B cell (primary cell): ENCODE data around the gene DNAH2. TPM values are rescaled to one million over a fixed set of nuclear protein-coding genes. Genes with fewer than 3 reads are reported as not detected.
A peak's percentile ranks its signal among the peaks of the same experiment; 100 is the strongest.

Source experiments
- ATAC-seq: fragments of 200-7000 bp; cut with Tn5 transposase; one replicate; pipeline ENCODE4 v1.10.0; 2021; ENCODE audit warnings: low read depth, mild to moderate bottlenecking, moderate number of reproducible peaks, moderate library complexity
- CTCF ChIA-PET: fragments of 350-600 bp; sonication (Branson Sonifier 250); formaldehyde crosslinking; loops from one replicate; lab custom pipeline; 2021; ENCODE audit warnings: antibody characterized with exemption, inconsistent platforms; lab: Charles Lee
- POLR2A ChIA-PET: fragments of 350-600 bp; sonication (Branson Sonifier 250); formaldehyde crosslinking; loops from one replicate; lab custom pipeline; 2021; ENCODE audit warnings: antibody characterized with exemption; lab: Charles Lee
- DNase-seq: peaks from one replicate; pipeline ENCODE4 v3.0.0; 2013
- H2AFZ ChIP-seq: 2 replicates; pipeline ENCODE4 v1.6.1; 2012; ENCODE audit warnings: mild to moderate bottlenecking, low read depth, low read length; ENCODE audit not compliant: insufficient read depth, poor library complexity, severe bottlenecking
- H3K27ac ChIP-seq, 2 donors: 1 replicate in 1 of 2; 2 replicates in 1 of 2; pipeline ENCODE4 v1.5.1; 2012 to 2013; ENCODE audit warnings: low read length in 2 of 2, mild to moderate bottlenecking in 2 of 2, moderate library complexity in 1 of 2
- H3K27me3 ChIP-seq, 4 experiments: fragments of 200-600 bp in 1 of 4; sonication (generic) in 1 of 4; replicated peaks in 1 of 4; 1 replicate in 2 of 4; 2 replicates in 2 of 4; pipeline versions ENCODE4 v1.6.1 to v1.7.0; 2013 to 2016; ENCODE audit warnings: low read length in 3 of 4, mild to moderate bottlenecking in 2 of 4, mixed read lengths in 1 of 4, moderate library complexity in 1 of 4; ENCODE audit not compliant: insufficient read depth in 4 of 4, control insufficient read depth in 3 of 4; ENCODE audit errors: control extremely low read depth in 1 of 4
- H3K36me3 ChIP-seq, 2 experiments: replicated peaks in 1 of 2; 1 replicate in 1 of 2; 2 replicates in 1 of 2; pipeline versions ENCODE4 v1.6.1 to v1.7.1; 2013; ENCODE audit warnings: low read length in 1 of 2; ENCODE audit not compliant: insufficient read depth in 2 of 2, control insufficient read depth in 1 of 2; ENCODE audit errors: control extremely low read depth in 1 of 2, extremely low read depth in 1 of 2
- H3K4me1 ChIP-seq, 2 donors: fragments of 200-600 bp in 1 of 2; sonication (generic) in 1 of 2; 1 replicate in 1 of 2; 2 replicates in 1 of 2; pipeline versions ENCODE4 v1.5.1 to v1.6.1; 2013 to 2017; ENCODE audit warnings: low read length in 2 of 2; ENCODE audit not compliant: control insufficient read depth in 2 of 2, insufficient read depth in 2 of 2
- H3K4me2 ChIP-seq: replicated peaks from 2 replicates; pipeline ENCODE3; 2012; ENCODE audit warnings: mild to moderate bottlenecking, low read depth, low read length; ENCODE audit not compliant: poor library complexity, severe bottlenecking
- H3K4me3 ChIP-seq, 5 experiments: fragments of 200-600 bp in 1 of 5; sonication (generic) in 1 of 5; 1 replicate in 3 of 5; 2 replicates in 2 of 5; pipeline versions ENCODE4 v1.5.1 to v1.7.0; 2011 to 2016; ENCODE audit warnings: low read length in 4 of 5, mild to moderate bottlenecking in 4 of 5, low read depth in 2 of 5, control low read depth in 1 of 5, moderate library complexity in 1 of 5; ENCODE audit not compliant: insufficient read depth in 1 of 5; ENCODE audit errors: control extremely low read depth in 1 of 5, extremely low read depth in 1 of 5
- H3K79me2 ChIP-seq: fragments of 200-600 bp; sonication (generic); one replicate; pipeline ENCODE4 v1.6.0; 2016; ENCODE audit warnings: low read length; ENCODE audit not compliant: control insufficient read depth, insufficient read depth
- H3K9ac ChIP-seq: fragments of 200-600 bp; sonication (generic); 2 replicates; pipeline ENCODE4 v1.6.1; 2017; ENCODE audit warnings: mild to moderate bottlenecking, low read length, moderate library complexity
- H3K9me3 ChIP-seq, 3 donors: one replicate each; pipeline versions ENCODE4 v1.6.1 to v1.7.1; 2013; ENCODE audit warnings: low read length in 2 of 3; ENCODE audit not compliant: control insufficient read depth in 2 of 3, insufficient read depth in 1 of 3; ENCODE audit errors: control extremely low read depth in 1 of 3
- H4K20me1 ChIP-seq: 2 replicates; pipeline ENCODE4 v1.6.0; 2012; ENCODE audit warnings: mild to moderate bottlenecking, low read length; ENCODE audit not compliant: insufficient read depth, control insufficient read depth, poor library complexity, severe bottlenecking
- H3K27ac Mint-ChIP-seq: one replicate; pipeline ENCODE4 v1.8.0; 2021; ENCODE audit warnings: mixed read lengths
- H3K27me3 Mint-ChIP-seq: one replicate; pipeline ENCODE4 v1.8.0; 2021; ENCODE audit warnings: mixed read lengths
- H3K4me1 Mint-ChIP-seq: one replicate; pipeline ENCODE4 v1.8.0; 2021; ENCODE audit warnings: mixed read lengths
- H3K4me3 Mint-ChIP-seq: one replicate; pipeline ENCODE4 v1.8.0; 2021; ENCODE audit warnings: mixed read lengths
- H3K9me3 Mint-ChIP-seq: one replicate; pipeline ENCODE4 v1.8.0; 2022; ENCODE audit warnings: mixed read lengths; ENCODE audit not compliant: insufficient read depth
- CTCF ChIP-seq: fragments of 200-600 bp; IDR thresholded peaks from one replicate; pipeline ENCODE4 v1.8.0; 2022; ENCODE audit warnings: antibody characterized with exemption, mild to moderate bottlenecking
- EZH2 ChIP-seq: IDR thresholded peaks from 2 replicates; pipeline ENCODE4 v1.6.1; 2012; ENCODE audit warnings: borderline replicate concordance, low read depth, mild to moderate bottlenecking, moderate library complexity, low read length; ENCODE audit not compliant: insufficient read depth, poor library complexity, severe bottlenecking
- WGBS: methylation state at CpG from one replicate; pipeline ENCODE4 v1.1.5; 2013; ENCODE audit warnings: missing lambda C conversion rate; ENCODE audit not compliant: insufficient coverage; 5-methylcytosine and 5-hydroxymethylcytosine counted together
- intact Hi-C: fragments of 100-400 bp; cut with micrococcal nuclease; formaldehyde crosslinking; loops from one replicate; pipeline ENCODE4 v1.10.0; 2022
- polyA plus RNA-seq: library from polyadenylated mRNA; depleted of rRNA; stranded (reverse); fragments of >200 nt; gene quantifications from 2 replicates; pipeline ENCODE4 v1.2.3, GENCODE V29; 2012
- total RNA-seq, 2 donors: library from RNA; stranded (reverse); fragments of 120-200 nt in 1 of 2; gene quantifications; 1 replicate in 1 of 2; 2 replicates in 1 of 2; pipeline versions ENCODE4 v1.2.3 to v1.2.4, GENCODE V29; 2013 to 2022

DNAH2 gene
- total and polyA plus RNA-seq, 2 donors (not counting 1 experiment from before 2014, with no cell fraction given), result 0.03 TPM; not detected in 1

GRCh38 chr17:7686222-7687071 lies 31.1 kb upstream of the DNAH2 start:
- H3K27me3 Mint-ChIP-seq, result no peaks in the 10 kb centered on the region
- TF ChIP-seq EZH2 (no peak), CTCF (no peak)
- Histone ChIP-seq H3K79me2 (peaks cover 65% of the 10 kb centered on the region), H3K36me3 (peaks cover 0 to 8% of the 10 kb centered on the region in 2 experiments), H3K4me2 (peak overlapping the region; percentile 84), H2AFZ (peak overlapping the region; percentile 75), H3K27me3 (no peaks in the 10 kb centered on the region), H3K9me3 (no peaks in the 10 kb centered on the region), H3K27ac (peak overlapping the region; percentile 94 to 99), H3K9ac (peak overlapping the region; percentile 97), H3K4me1 (peaks cover 22 to 32% of the 10 kb centered on the region in 2 donors), H3K4me3 (peak overlapping the region; percentile 68 to 100 (median 100)), H4K20me1 (no peaks in the 10 kb centered on the region)
- intact Hi-C loops, result loop anchor here (1.0 to 5.0 kb wide), 15 partner anchors 36 to 1034 kb away; partner anchors contain the start of genes ATP1B2, C17orf100, CTC1 and CTDNEP1
- peak overlapping the region; percentile 100 for H3K27ac Mint-ChIP-seq
- peak; percentile 97 for DNase-seq
- ChIA-PET CTCF (interaction anchor here (0.6 to 5.2 kb wide), 25 partner anchors 11 to 1167 kb away, joined by 3 to 35 read pairs (median 5); partner anchors contain the start of genes ATP1B2, CD68, CTC1 and FXR2), POLR2A (interaction anchor here (0.5 to 3.6 kb wide), 33 partner anchors 11 to 663 kb away, joined by 3 to 35 read pairs (median 5); partner anchors contain the start of genes ATP1B2, CTC1, FXR2 and KDM6B)
- H3K4me1 Mint-ChIP-seq, result peaks cover 37% of the 10 kb centered on the region
- WGBS, result under 1% methylated on average over 21 of the region's 30 CpGs
- ATAC-seq, result peak; percentile 55
- H3K9me3 Mint-ChIP-seq, result no peaks in the 10 kb centered on the region
- peak overlapping the region; percentile 98 for H3K4me3 Mint-ChIP-seq
